ENCODE results near the gene CISTR. TPM values are rescaled to one million over a fixed set of nuclear protein-coding genes. Genes with fewer than 3 reads are reported as not detected.
A peak's percentile ranks its signal among the peaks of the same experiment; 100 is the strongest.

The CISTR gene
- total and polyA plus RNA-seq, 2 experiments from 2014 or later, result not detected

DNA sequence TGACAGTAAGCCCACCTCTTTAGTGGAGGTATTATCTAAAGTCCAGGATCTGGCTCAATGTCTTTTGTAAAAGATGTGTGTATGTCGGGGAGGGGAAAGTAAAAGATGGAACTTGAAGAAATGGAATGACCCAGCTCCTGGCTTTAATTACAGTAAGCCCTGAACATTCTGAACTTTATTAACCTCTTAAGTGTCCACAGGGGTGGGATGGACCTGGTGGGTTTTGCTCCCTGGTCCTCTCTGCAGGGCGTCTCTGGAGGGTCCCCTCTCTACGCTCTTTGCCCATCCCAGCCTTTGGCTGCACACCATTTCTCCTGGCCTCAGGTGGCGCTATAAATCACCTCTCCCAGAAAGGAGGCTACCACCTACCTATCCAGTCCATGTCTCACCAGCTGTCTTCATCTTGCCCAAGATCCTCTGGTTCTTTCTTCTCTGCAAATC is 3.7 kb upstream of the CISTR start:
- Mint-ChIP-seq H3K27ac (no peak overlapping the region), H3K9me3 (no peaks in the 10 kb centered on the region; the same call in 2 of the 3 replicates), H3K4me1 (peaks cover 21% of the 10 kb centered on the region), H3K4me3 (no peak overlapping the region; the same call in 1 of the 3 replicates), H3K27me3 (ENCODE audit: insufficient read depth, low read depth, poor library complexity) (peaks cover 20% of the 10 kb centered on the region), H3K36me3 (ENCODE audit: low read depth) (no peaks in the 10 kb centered on the region)
- peak overlapping the region; percentile 77 for H3K4me2 ChIP-seq
- no peaks in the 10 kb centered on the region for H4K20me1 ChIP-seq (replicated peaks; ENCODE audit: insufficient read depth)
- no peaks in the 10 kb centered on the region for H3K9me2 ChIP-seq (ENCODE audit: insufficient read depth)
- H3K4me3 ChIP-seq, result peak overlapping the region; percentile 47
- no peaks in the 10 kb centered on the region for H3K36me3 ChIP-seq (ENCODE audit: insufficient read depth)
- no peaks in the 10 kb centered on the region for H3K79me2 ChIP-seq (replicated peaks; ENCODE audit: insufficient read depth)
- TF ChIP-seq EZH2phosphoT487 (IDR thresholded peaks at IDR 0.05; ENCODE audit: unreplicated experiment), result no peak
- TF ChIP-seq, protein P1, sequence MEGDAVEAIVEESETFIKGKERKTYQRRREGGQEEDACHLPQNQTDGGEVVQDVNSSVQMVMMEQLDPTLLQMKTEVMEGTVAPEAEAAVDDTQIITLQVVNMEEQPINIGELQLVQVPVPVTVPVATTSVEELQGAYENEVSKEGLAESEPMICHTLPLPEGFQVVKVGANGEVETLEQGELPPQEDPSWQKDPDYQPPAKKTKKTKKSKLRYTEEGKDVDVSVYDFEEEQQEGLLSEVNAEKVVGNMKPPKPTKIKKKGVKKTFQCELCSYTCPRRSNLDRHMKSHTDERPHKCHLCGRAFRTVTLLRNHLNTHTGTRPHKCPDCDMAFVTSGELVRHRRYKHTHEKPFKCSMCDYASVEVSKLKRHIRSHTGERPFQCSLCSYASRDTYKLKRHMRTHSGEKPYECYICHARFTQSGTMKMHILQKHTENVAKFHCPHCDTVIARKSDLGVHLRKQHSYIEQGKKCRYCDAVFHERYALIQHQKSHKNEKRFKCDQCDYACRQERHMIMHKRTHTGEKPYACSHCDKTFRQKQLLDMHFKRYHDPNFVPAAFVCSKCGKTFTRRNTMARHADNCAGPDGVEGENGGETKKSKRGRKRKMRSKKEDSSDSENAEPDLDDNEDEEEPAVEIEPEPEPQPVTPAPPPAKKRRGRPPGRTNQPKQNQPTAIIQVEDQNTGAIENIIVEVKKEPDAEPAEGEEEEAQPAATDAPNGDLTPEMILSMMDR (conservative IDR thresholded peaks at IDR 0.05; ENCODE audit: low read depth in 2 of 2), result peak; percentile 61 to 70
- TF ChIP-seq, protein P2, sequence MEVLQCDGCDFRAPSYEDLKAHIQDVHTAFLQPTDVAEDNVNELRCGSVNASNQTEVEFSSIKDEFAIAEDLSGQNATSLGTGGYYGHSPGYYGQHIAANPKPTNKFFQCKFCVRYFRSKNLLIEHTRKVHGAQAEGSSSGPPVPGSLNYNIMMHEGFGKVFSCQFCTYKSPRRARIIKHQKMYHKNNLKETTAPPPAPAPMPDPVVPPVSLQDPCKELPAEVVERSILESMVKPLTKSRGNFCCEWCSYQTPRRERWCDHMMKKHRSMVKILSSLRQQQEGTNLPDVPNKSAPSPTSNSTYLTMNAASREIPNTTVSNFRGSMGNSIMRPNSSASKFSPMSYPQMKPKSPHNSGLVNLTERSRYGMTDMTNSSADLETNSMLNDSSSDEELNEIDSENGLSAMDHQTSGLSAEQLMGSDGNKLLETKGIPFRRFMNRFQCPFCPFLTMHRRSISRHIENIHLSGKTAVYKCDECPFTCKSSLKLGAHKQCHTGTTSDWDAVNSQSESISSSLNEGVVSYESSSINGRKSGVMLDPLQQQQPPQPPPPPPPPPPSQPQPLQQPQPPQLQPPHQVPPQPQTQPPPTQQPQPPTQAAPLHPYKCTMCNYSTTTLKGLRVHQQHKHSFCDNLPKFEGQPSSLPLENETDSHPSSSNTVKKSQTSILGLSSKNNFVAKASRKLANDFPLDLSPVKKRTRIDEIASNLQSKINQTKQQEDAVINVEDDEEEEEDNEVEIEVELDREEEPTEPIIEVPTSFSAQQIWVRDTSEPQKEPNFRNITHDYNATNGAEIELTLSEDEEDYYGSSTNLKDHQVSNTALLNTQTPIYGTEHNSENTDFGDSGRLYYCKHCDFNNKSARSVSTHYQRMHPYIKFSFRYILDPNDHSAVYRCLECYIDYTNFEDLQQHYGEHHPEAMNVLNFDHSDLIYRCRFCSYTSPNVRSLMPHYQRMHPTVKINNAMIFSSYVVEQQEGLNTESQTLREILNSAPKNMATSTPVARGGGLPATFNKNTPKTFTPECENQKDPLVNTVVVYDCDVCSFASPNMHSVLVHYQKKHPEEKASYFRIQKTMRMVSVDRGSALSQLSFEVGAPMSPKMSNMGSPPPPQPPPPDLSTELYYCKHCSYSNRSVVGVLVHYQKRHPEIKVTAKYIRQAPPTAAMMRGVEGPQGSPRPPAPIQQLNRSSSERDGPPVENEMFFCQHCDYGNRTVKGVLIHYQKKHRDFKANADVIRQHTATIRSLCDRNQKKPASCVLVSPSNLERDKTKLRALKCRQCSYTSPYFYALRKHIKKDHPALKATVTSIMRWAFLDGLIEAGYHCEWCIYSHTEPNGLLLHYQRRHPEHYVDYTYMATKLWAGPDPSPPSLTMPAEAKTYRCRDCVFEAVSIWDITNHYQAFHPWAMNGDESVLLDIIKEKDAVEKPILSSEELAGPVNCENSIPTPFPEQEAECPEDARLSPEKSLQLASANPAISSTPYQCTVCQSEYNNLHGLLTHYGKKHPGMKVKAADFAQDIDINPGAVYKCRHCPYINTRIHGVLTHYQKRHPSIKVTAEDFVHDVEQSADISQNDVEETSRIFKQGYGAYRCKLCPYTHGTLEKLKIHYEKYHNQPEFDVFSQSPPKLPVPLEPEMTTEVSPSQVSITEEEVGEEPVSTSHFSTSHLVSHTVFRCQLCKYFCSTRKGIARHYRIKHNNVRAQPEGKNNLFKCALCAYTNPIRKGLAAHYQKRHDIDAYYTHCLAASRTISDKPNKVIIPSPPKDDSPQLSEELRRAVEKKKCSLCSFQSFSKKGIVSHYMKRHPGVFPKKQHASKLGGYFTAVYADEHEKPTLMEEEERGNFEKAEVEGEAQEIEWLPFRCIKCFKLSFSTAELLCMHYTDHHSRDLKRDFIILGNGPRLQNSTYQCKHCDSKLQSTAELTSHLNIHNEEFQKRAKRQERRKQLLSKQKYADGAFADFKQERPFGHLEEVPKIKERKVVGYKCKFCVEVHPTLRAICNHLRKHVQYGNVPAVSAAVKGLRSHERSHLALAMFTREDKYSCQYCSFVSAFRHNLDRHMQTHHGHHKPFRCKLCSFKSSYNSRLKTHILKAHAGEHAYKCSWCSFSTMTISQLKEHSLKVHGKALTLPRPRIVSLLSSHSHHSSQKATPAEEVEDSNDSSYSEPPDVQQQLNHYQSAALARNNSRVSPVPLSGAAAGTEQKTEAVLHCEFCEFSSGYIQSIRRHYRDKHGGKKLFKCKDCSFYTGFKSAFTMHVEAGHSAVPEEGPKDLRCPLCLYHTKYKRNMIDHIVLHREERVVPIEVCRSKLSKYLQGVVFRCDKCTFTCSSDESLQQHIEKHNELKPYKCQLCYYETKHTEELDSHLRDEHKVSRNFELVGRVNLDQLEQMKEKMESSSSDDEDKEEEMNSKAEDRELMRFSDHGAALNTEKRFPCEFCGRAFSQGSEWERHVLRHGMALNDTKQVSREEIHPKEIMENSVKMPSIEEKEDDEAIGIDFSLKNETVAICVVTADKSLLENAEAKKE (CRISPR knock-in tag; IDR thresholded peaks at IDR 0.05), result peak; percentile 83
- peak overlapping the region; percentile 67; the same call in 1 of the 2 replicates for H2AFZ ChIP-seq
- peaks cover 93% of the 10 kb centered on the region for H3K27me3 ChIP-seq (ENCODE audit: insufficient read depth)
- peaks cover 52% of the 10 kb centered on the region for H3K4me1 ChIP-seq (ENCODE audit: insufficient read depth)
- DNase-seq (ENCODE audit: low spot score), result peak; percentile 77
- peak overlapping the region; percentile 57; the same call in 1 of the 2 replicates for H3K27ac ChIP-seq (ENCODE audit: low read depth)
- peak; percentile 37 for ATAC-seq
- 0 out of 2 replicates have a peak, but pooled peaks cover 17% of the 10 kb centered on the region for H3F3A ChIP-seq (replicated peaks; ENCODE audit: low read depth)

Measured in GM23338 (cell line).